Activated CD4-positive, alpha-beta T cell treated with anti-CD3 and anti-CD28 coated beads, Interleukin-2, amount 10 ng/mL, durations not matched to agents 7 days and 5 days (primary cell): ENCODE measurements around the gene EPB41L3. TPM values are rescaled to one million over a fixed set of nuclear protein-coding genes. Genes with fewer than 3 reads are reported as not detected.

Experiments
- total RNA-seq, 2 experiments: library from RNA; stranded (reverse); gene quantifications; one replicate each; pipeline ENCODE4 v1.2.3, GENCODE V29; 2021

Gene EPB41L3
- total RNA-seq, 2 experiments from 2014 or later: 13.7 to 14.0 TPM

Other genes with a start within 250 kb of the EPB41L3 start
- 10 to 100 TPM; 26.6 to 27.4 TPM for gene ZBTB14, start 248.3 kb downstream of the EPB41L3 start, total RNA-seq